ENCODE results near the gene SEMA6A. TPM values are rescaled to one million over a fixed set of nuclear protein-coding genes. Genes with fewer than 3 reads are reported as not detected.

Gene SEMA6A
- total and polyA plus RNA-seq, 4 donors: 3.7 to 11.4 (median 5.6) TPM

- no peak for DNase-seq (ENCODE audit: low spot score)
- H3K27me3 ChIP-seq (ENCODE audit: control insufficient read depth in 4 of 4, insufficient read depth in 4 of 4, low read length in 3 of 4): no peaks in the 10 kb centered on the region
- 83% methylated on average over 11 of the region's 11 CpGs for WGBS
- no peaks in the 10 kb centered on the region for H3K36me3 ChIP-seq (ENCODE audit: control insufficient read depth in 4 of 4, insufficient read depth in 3 of 4, low read depth in 1 of 4, low read length in 3 of 4)
- no peak overlapping the region for H3K9ac ChIP-seq (ENCODE audit: low read depth in 1 of 2, low read length in 2 of 2)
- no peaks in the 10 kb centered on the region for H3K4me1 ChIP-seq (ENCODE audit: control insufficient read depth in 4 of 4, insufficient read depth in 4 of 4, low read length in 3 of 4)
- H3K9me3 ChIP-seq (ENCODE audit: control insufficient read depth in 4 of 4, low read length in 3 of 4): no peaks in the 10 kb centered on the region
- TF ChIP-seq RXRA (IDR thresholded peaks at IDR 0.05) (no peak), REST (IDR thresholded peaks at IDR 0.05) (no peak), EGR1 (IDR thresholded peaks at IDR 0.05; ENCODE audit: low read depth in 2 of 2) (no peak), RAD21 (IDR thresholded peaks at IDR 0.05) (no peak), FOXA2 (IDR thresholded peaks at IDR 0.05) (no peak), TAF1 (conservative IDR thresholded peaks at IDR 0.05) (no peak), YY1 (IDR thresholded peaks at IDR 0.05) (no peak)
- TF ChIP-seq, protein P1, sequence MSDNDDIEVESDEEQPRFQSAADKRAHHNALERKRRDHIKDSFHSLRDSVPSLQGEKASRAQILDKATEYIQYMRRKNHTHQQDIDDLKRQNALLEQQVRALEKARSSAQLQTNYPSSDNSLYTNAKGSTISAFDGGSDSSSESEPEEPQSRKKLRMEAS (IDR thresholded peaks at IDR 0.05): no peak
- TF ChIP-seq, protein P2, sequence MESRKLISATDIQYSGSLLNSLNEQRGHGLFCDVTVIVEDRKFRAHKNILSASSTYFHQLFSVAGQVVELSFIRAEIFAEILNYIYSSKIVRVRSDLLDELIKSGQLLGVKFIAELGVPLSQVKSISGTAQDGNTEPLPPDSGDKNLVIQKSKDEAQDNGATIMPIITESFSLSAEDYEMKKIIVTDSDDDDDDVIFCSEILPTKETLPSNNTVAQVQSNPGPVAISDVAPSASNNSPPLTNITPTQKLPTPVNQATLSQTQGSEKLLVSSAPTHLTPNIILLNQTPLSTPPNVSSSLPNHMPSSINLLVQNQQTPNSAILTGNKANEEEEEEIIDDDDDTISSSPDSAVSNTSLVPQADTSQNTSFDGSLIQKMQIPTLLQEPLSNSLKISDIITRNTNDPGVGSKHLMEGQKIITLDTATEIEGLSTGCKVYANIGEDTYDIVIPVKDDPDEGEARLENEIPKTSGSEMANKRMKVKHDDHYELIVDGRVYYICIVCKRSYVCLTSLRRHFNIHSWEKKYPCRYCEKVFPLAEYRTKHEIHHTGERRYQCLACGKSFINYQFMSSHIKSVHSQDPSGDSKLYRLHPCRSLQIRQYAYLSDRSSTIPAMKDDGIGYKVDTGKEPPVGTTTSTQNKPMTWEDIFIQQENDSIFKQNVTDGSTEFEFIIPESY (IDR thresholded peaks at IDR 0.05): no peak
- no peak overlapping the region for H3K27ac ChIP-seq (ENCODE audit: low read depth in 1 of 2, low read length in 2 of 2)
- no peak overlapping the region for H3K4me3 ChIP-seq (ENCODE audit: low read depth in 1 of 3, low read length in 3 of 3)
These were observed 12.0 kb downstream of the SEMA6A start for GRCh38 chr5:116562669-116563068.

GRCh38 chr5:116561658-116562057, 13.0 kb downstream of the SEMA6A start:
- Histone ChIP-seq H3K27me3 (ENCODE audit: control insufficient read depth in 4 of 4, insufficient read depth in 4 of 4, low read length in 3 of 4) (no peaks in the 10 kb centered on the region), H3K9ac (ENCODE audit: low read depth in 1 of 2, low read length in 2 of 2) (no peak overlapping the region), H3K4me3 (ENCODE audit: low read depth in 1 of 3, low read length in 3 of 3) (no peak overlapping the region), H3K27ac (ENCODE audit: low read depth in 1 of 2, low read length in 2 of 2) (no peak overlapping the region), H3K9me3 (ENCODE audit: control insufficient read depth in 4 of 4, low read length in 3 of 4) (no peaks in the 10 kb centered on the region), H3K4me1 (ENCODE audit: control insufficient read depth in 4 of 4, insufficient read depth in 4 of 4, low read length in 3 of 4) (no peaks in the 10 kb centered on the region), H3K36me3 (ENCODE audit: control insufficient read depth in 4 of 4, insufficient read depth in 3 of 4, low read depth in 1 of 4, low read length in 3 of 4) (no peaks in the 10 kb centered on the region)
- 68% methylated on average over 3 of the region's 3 CpGs for WGBS
- TF ChIP-seq NR2F2 (IDR thresholded peaks at IDR 0.05): no peak
- TF ChIP-seq CTCF (IDR thresholded peaks at IDR 0.05; ENCODE audit: low read depth, low read length, missing input control): no peak
- no peak for TF ChIP-seq FOXA2 (IDR thresholded peaks at IDR 0.05)
- no peak for TF ChIP-seq JUND (IDR thresholded peaks at IDR 0.05)
- no peak for TF ChIP-seq YY1 (IDR thresholded peaks at IDR 0.05)
- TF ChIP-seq SP1 (IDR thresholded peaks at IDR 0.05): no peak
- no peak for TF ChIP-seq FOXA1 (IDR thresholded peaks at IDR 0.05)
- TF ChIP-seq, protein P1 (IDR thresholded peaks at IDR 0.05): no peak
- DNase-seq (ENCODE audit: low spot score): no peak

All from liver (tissue), 9 donors.